ENCODE results near the gene SYNGR3. TPM values are rescaled to one million over a fixed set of nuclear protein-coding genes. Genes with fewer than 3 reads are reported as not detected.
A peak's percentile ranks its signal among the peaks of the same experiment; 100 is the strongest.

SYNGR3 gene
- total RNA-seq, 1 donor from 2014 or later = 6.0 TPM

DNA sequence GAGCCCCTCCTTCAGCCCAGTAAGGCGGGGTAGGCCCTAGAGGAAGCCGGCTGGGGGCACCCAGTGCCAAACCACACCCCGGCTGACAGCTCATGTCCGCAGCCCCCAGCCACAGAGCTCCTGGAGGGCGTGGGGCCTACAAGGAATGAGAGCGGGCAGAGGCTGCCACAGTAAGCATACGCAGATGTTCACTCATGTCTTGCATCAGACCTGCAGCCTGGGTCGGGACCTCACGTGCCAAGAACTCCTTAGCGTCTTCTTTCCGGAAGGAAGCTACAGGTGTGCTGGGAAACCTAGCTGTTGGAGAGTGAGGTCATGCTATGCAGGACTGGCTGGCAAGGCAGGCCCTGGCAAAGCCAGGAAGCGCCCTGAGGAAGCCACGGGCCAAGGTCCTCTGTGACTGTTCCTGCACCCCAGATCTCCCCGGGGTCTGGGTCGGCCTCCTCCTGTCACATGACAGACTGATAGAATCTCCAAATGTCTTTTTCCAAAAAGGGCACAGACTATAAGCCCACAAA lies 18.3 kb downstream of the SYNGR3 start:
- DNase-seq (ENCODE audit: low read depth) = peak; percentile 57
- peaks cover 61% of the 10 kb centered on the region for H4K20me1 ChIP-seq (ENCODE audit: insufficient read depth, low read length)

DNA sequence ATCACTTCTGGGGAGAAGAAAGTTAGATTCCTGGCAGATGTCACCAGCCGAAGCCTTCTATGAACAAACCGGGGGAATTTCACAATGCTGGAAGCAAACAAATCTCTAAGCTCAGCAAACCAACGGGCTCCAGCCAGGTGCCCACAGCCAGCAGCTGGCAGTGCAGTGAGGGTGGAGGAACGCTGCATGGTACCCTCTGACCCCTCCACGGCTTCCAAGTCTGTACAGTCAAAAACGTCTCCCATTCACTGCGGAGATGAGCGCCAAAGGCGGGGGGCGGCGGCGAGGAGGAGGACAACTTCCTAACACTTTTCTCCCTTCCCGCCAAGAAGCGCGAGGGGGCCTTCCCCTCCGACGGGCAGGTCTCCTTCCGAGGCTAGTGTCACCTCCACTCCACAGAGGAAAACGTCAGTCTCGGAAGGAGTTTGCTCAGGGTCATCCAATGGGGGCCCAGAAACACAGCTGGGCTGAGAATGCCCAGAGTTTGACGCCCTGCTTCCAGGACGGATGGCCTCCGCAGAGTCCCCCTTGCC lies 18.9 kb downstream of the SYNGR3 start:
- Histone ChIP-seq H3K9ac (ENCODE audit: low read length) (peak overlapping the region; percentile 94), H3K9me3 (ENCODE audit: insufficient read depth, low read depth, low read length) (no peaks in the 10 kb centered on the region), H3K4me1 (ENCODE audit: insufficient read depth, low read length) (peaks cover 41% of the 10 kb centered on the region), H3K4me3 (ENCODE audit: insufficient read depth, low read depth, low read length) (peak overlapping the region; percentile 88), H3K4me2 (ENCODE audit: low read length) (peak overlapping the region; percentile 100), H3K79me2 (ENCODE audit: insufficient read depth, low read length) (peaks cover 68% of the 10 kb centered on the region), H3K27ac (ENCODE audit: low read depth, low read length) (peak overlapping the region; percentile 77), H3K36me3 (ENCODE audit: insufficient read depth, low read length) (no peaks in the 10 kb centered on the region), H2AFZ (ENCODE audit: low read depth, low read length) (no peak overlapping the region), H4K20me1 (ENCODE audit: insufficient read depth, low read length) (peaks cover 54% of the 10 kb centered on the region), H3K27me3 (ENCODE audit: insufficient read depth, low read length) (no peaks in the 10 kb centered on the region)
- Mint-ChIP-seq H3K9me3 (ENCODE audit: unreplicated experiment) (no peaks in the 10 kb centered on the region), H3K27me3 (ENCODE audit: low read depth, unreplicated experiment) (no peaks in the 10 kb centered on the region), H3K4me3 (ENCODE audit: unreplicated experiment) (peak overlapping the region; percentile 90), H3K36me3 (ENCODE audit: low read depth, unreplicated experiment) (peaks cover 4% of the 10 kb centered on the region), H3K27ac (ENCODE audit: unreplicated experiment) (peak overlapping the region; percentile 74), H3K4me1 (ENCODE audit: low read depth, unreplicated experiment) (peaks cover 18% of the 10 kb centered on the region)
- TF ChIP-seq EZH2 (IDR thresholded peaks at IDR 0.05; ENCODE audit: insufficient read depth, low read length) (no peak), CTCF (IDR thresholded peaks at IDR 0.05; ENCODE audit: insufficient read depth, low read depth, low read length) (no peak)
- DNase-seq (ENCODE audit: low read depth) (no peak), FAIRE-seq (no peak)

More for the DNA sequence above, 18.3 kb downstream of the SYNGR3 start:
- peak overlapping the region; percentile 90 for H3K4me3 Mint-ChIP-seq (ENCODE audit: unreplicated experiment)
- H3K4me2 ChIP-seq (ENCODE audit: low read length) = peak overlapping the region; percentile 100
- H2AFZ ChIP-seq (ENCODE audit: low read depth, low read length) = no peak overlapping the region
- H3K9me3 ChIP-seq (ENCODE audit: insufficient read depth, low read depth, low read length) = no peaks in the 10 kb centered on the region
- H3K27me3 Mint-ChIP-seq (ENCODE audit: low read depth, unreplicated experiment) = no peaks in the 10 kb centered on the region
- H3K79me2 ChIP-seq (ENCODE audit: insufficient read depth, low read length) = peaks cover 74% of the 10 kb centered on the region
- no peaks in the 10 kb centered on the region for H3K36me3 ChIP-seq (ENCODE audit: insufficient read depth, low read length)
- no peaks in the 10 kb centered on the region for H3K27me3 ChIP-seq (ENCODE audit: insufficient read depth, low read length)
- H3K27ac ChIP-seq (ENCODE audit: low read depth, low read length) = peak overlapping the region; percentile 33
- H3K36me3 Mint-ChIP-seq (ENCODE audit: low read depth, unreplicated experiment) = peaks cover 2% of the 10 kb centered on the region
- FAIRE-seq = no peak
- TF ChIP-seq CTCF (IDR thresholded peaks at IDR 0.05; ENCODE audit: insufficient read depth, low read depth, low read length) = no peak
- no peak for TF ChIP-seq EZH2 (IDR thresholded peaks at IDR 0.05; ENCODE audit: insufficient read depth, low read length)
- no peaks in the 10 kb centered on the region for H3K9me3 Mint-ChIP-seq (ENCODE audit: unreplicated experiment)
- peak overlapping the region; percentile 88 for H3K4me3 ChIP-seq (ENCODE audit: insufficient read depth, low read depth, low read length)
- peaks cover 18% of the 10 kb centered on the region for H3K4me1 Mint-ChIP-seq (ENCODE audit: low read depth, unreplicated experiment)
- peak overlapping the region; percentile 74 for H3K27ac Mint-ChIP-seq (ENCODE audit: unreplicated experiment)
- peaks cover 41% of the 10 kb centered on the region for H3K4me1 ChIP-seq (ENCODE audit: insufficient read depth, low read length)
- peak overlapping the region; percentile 94 for H3K9ac ChIP-seq (ENCODE audit: low read length)

GRCh38 chr16:2009164-2009711 lies 19.5 kb downstream of the SYNGR3 start:
- TF ChIP-seq CTCF (IDR thresholded peaks at IDR 0.05; ENCODE audit: insufficient read depth, low read depth, low read length) (no peak), EZH2 (IDR thresholded peaks at IDR 0.05; ENCODE audit: insufficient read depth, low read length) (no peak)
- no peak for FAIRE-seq
- no peaks in the 10 kb centered on the region for H3K9me3 ChIP-seq (ENCODE audit: insufficient read depth, low read depth, low read length)
- Mint-ChIP-seq H3K4me1 (ENCODE audit: low read depth, unreplicated experiment) (peaks cover 18% of the 10 kb centered on the region), H3K4me3 (ENCODE audit: unreplicated experiment) (peak overlapping the region; percentile 90), H3K27me3 (ENCODE audit: low read depth, unreplicated experiment) (no peaks in the 10 kb centered on the region), H3K36me3 (ENCODE audit: low read depth, unreplicated experiment) (peaks cover 4% of the 10 kb centered on the region), H3K9me3 (ENCODE audit: unreplicated experiment) (no peaks in the 10 kb centered on the region), H3K27ac (ENCODE audit: unreplicated experiment) (peak overlapping the region; percentile 74)
- no peaks in the 10 kb centered on the region for H3K36me3 ChIP-seq (ENCODE audit: insufficient read depth, low read length)
- H3K27me3 ChIP-seq (ENCODE audit: insufficient read depth, low read length) = no peaks in the 10 kb centered on the region
- H3K4me3 ChIP-seq (ENCODE audit: insufficient read depth, low read depth, low read length) = peak overlapping the region; percentile 88
- H3K27ac ChIP-seq (ENCODE audit: low read depth, low read length) = peak overlapping the region; percentile 77
- peaks cover 49% of the 10 kb centered on the region for H4K20me1 ChIP-seq (ENCODE audit: insufficient read depth, low read length)
- H3K4me1 ChIP-seq (ENCODE audit: insufficient read depth, low read length) = peaks cover 37% of the 10 kb centered on the region
- DNase-seq (ENCODE audit: low read depth) = no peak
- H3K4me2 ChIP-seq (ENCODE audit: low read length) = peak overlapping the region; percentile 100
- H3K9ac ChIP-seq (ENCODE audit: low read length) = peak overlapping the region; percentile 94
- H3K79me2 ChIP-seq (ENCODE audit: insufficient read depth, low read length) = peaks cover 63% of the 10 kb centered on the region
- no peak overlapping the region for H2AFZ ChIP-seq (ENCODE audit: low read depth, low read length)
